ENCODE measurements around the gene KCNJ9. TPM values are rescaled to one million over a fixed set of nuclear protein-coding genes. Genes with fewer than 3 reads are reported as not detected.

The KCNJ9 gene
- total and polyA plus RNA-seq, 2 of the 4 experiments (the other 2 are of a cell fraction) = not detected

DNA sequence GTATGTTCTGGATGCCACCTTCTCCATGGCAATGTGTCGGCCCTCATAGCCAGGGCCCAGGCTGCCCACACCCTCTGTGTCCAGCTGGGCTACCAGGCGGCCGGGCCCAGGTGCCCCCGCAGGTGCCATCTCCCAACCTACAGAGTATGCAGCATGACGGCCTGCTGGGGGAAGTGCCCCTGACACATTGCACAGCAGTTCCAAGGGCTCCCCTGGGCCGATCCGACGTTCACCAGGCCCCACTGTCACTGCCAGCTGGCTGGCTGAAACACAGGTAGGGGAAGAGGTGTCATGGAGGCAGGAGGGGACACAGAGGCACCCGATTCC, 11.7 kb downstream of the KCNJ9 start:
- TF ChIP-seq BHLHE40 (IDR thresholded peaks at IDR 0.05; ENCODE audit: low read depth, low read length) (no peak), CHD1 (IDR thresholded peaks at IDR 0.05; ENCODE audit: low read depth, low read length) (no peak), CTCF (conservative IDR thresholded peaks at IDR 0.05; ENCODE audit: low read depth, low read length) (no peak), POLR2A (IDR thresholded peaks at IDR 0.05; ENCODE audit: low read depth, low read length) (no peak), ELK1 (IDR thresholded peaks at IDR 0.05; ENCODE audit: borderline replicate concordance, low read depth, low read length) (no peak), MAZ (IDR thresholded peaks at IDR 0.05; ENCODE audit: borderline replicate concordance, low read depth, low read length) (no peak), NFE2L2 (IDR thresholded peaks at IDR 0.05; ENCODE audit: low read depth, low read length) (no peak), MAFK (IDR thresholded peaks at IDR 0.05; ENCODE audit: low read depth, low read length) (no peak), FOS (IDR thresholded peaks at IDR 0.05; ENCODE audit: low read depth, low read length) (no peak), USF2 (IDR thresholded peaks at IDR 0.05; ENCODE audit: low read depth, low read length) (no peak), CEBPB (IDR thresholded peaks at IDR 0.05; ENCODE audit: low read depth, low read length) (no peak), RFX5 (IDR thresholded peaks at IDR 0.05; ENCODE audit: low read depth, low read length) (no peak), RAD21 (IDR thresholded peaks at IDR 0.05; ENCODE audit: low read length) (no peak), MXI1 (IDR thresholded peaks at IDR 0.05; ENCODE audit: borderline replicate concordance, low read depth, low read length) (no peak)
- no peak overlapping the region for H3K23ac ChIP-seq (ENCODE audit: low read depth, low read length)
- H3K27me3 ChIP-seq (ENCODE audit: control insufficient read depth, insufficient read depth, low read length) = no peaks in the 10 kb centered on the region
- no TSS peak for BruUV-seq (replicated peaks)
- no peak overlapping the region for H2AFZ ChIP-seq (replicated peaks; ENCODE audit: low read length, poor library complexity)
- H3K9me3 ChIP-seq (ENCODE audit: control insufficient read depth, insufficient read depth, low read length) = no peaks in the 10 kb centered on the region
- no peak overlapping the region for H2BK5ac ChIP-seq (ENCODE audit: low read depth, low read length, poor library complexity, severe bottlenecking)
- H3K4me1 ChIP-seq (ENCODE audit: control insufficient read depth, insufficient read depth, low read length) = peaks cover 5% of the 10 kb centered on the region
- dilution Hi-C loops (cut with HindIII; ENCODE audit: low sequenced_read_pairs, unreplicated experiment) = no loop called here
- H3K56ac ChIP-seq (ENCODE audit: extremely low read depth, insufficient read depth, low read length) = no peak overlapping the region
- H3K36me3 ChIP-seq (ENCODE audit: control insufficient read depth, insufficient read depth, low read length) = peaks cover 8% of the 10 kb centered on the region
- in situ Hi-C loops (cut with MboI; ENCODE audit: low sequenced_read_pairs) = loop anchor here (10.0 kb wide), 1 partner anchor 262 kb away; no protein-coding TSS in a partner anchor
- no peak overlapping the region for H2BK20ac ChIP-seq (ENCODE audit: low read depth, low read length)
- H2AK5ac ChIP-seq (ENCODE audit: low read depth, low read length) = no peak overlapping the region
- 89% methylated on average over 3 of the region's 9 CpGs; no CpG with 5 or more reads in 1 of the 2 experiments for WGBS, 2 experiments (ENCODE audit: extremely low coverage in 2 of 2, insufficient read length in 1 of 2)
- no peak overlapping the region for H3K18ac ChIP-seq (ENCODE audit: low read depth, low read length)
- DNase-seq (no peak), ATAC-seq (ENCODE audit: low read depth) (no peak)
- H3K79me1 ChIP-seq (ENCODE audit: low read depth in 1 of 2, low read length in 2 of 2) = peaks cover 0 to 20% of the 10 kb centered on the region in 2 experiments; a peak in 3 of 4 replicates
- 0 out of 2 replicates have a peak, but pooled peaks cover 5% of the 10 kb centered on the region for H4K20me1 ChIP-seq (ENCODE audit: insufficient read depth, low read length)
- no peak overlapping the region for H3K4me2 ChIP-seq (ENCODE audit: low read depth, low read length)
- H2BK15ac ChIP-seq (ENCODE audit: low read depth, low read length) = no peak overlapping the region
- no peak overlapping the region for H3K4me3 ChIP-seq (ENCODE audit: insufficient read depth, low read depth, low read length)
- H3K27ac ChIP-seq (ENCODE audit: insufficient read depth, low read length) = no peak overlapping the region
- no peak overlapping the region for H2BK120ac ChIP-seq (ENCODE audit: low read depth, low read length)
- intact Hi-C loops (cut with micrococcal nuclease) = no loop called here
- ChIA-PET CTCF (no interaction called here), POLR2A (ENCODE audit: unreplicated experiment) (no interaction called here)
- H3K14ac ChIP-seq (replicated peaks; ENCODE audit: low read depth, low read length) = no peak overlapping the region
- no peaks in the 10 kb centered on the region for H3K9me1 ChIP-seq (ENCODE audit: insufficient read depth, low read length)
- H4K8ac ChIP-seq (ENCODE audit: low read depth in 2 of 2, low read length in 2 of 2) = no peak overlapping the region
- H2AK9ac ChIP-seq (replicated peaks; ENCODE audit: low read depth, low read length, poor library complexity) = no peak overlapping the region
- H4K91ac ChIP-seq (ENCODE audit: insufficient read depth, low read depth, low read length) = no peak overlapping the region
- H3K4ac ChIP-seq (ENCODE audit: low read depth, low read length) = no peak overlapping the region
- H4K5ac ChIP-seq (ENCODE audit: low read depth, low read length) = no peak overlapping the region
- no peak overlapping the region for H3K9ac ChIP-seq (ENCODE audit: low read depth, low read length)

Data from IMR-90 (cell line).